Mesendoderm (in vitro differentiated cells): ENCODE results near the gene ENPP6.
"Not testable (repeated sequence)": the region's sequence is repeated elsewhere in the genome, so short reads cannot be mapped to it uniquely, and the experiment has no call there.

Experiments used
- DNase-seq: peaks from one replicate; pipeline ENCODE4 v3.0.0; 2013
- H2AK5ac ChIP-seq: 2 replicates; pipeline ENCODE4 v1.6.1; 2013; ENCODE audit warnings: low read length, inconsistent platforms
- H2BK120ac ChIP-seq: 2 replicates; pipeline ENCODE4 v1.6.1; 2013; ENCODE audit warnings: low read depth, mild to moderate bottlenecking, low read length, moderate library complexity, mixed read lengths
- H2BK15ac ChIP-seq: replicated peaks from 2 replicates; pipeline ENCODE4 v1.6.1; 2013; ENCODE audit warnings: low read depth, mild to moderate bottlenecking, moderate library complexity
- H2BK5ac ChIP-seq: 2 replicates; pipeline ENCODE4 v1.6.1; 2013; ENCODE audit warnings: low read length, inconsistent platforms
- H3K18ac ChIP-seq: 2 replicates; pipeline ENCODE4 v1.6.1; 2013; ENCODE audit warnings: mild to moderate bottlenecking, low read length, mixed read lengths
- H3K23ac ChIP-seq: one replicate; pipeline ENCODE4 v1.6.1; 2013; ENCODE audit warnings: low read length
- H3K27ac ChIP-seq: 2 replicates; pipeline ENCODE4 v1.5.1; 2013; ENCODE audit warnings: low read depth, mild to moderate bottlenecking, inconsistent platforms, low read length, moderate library complexity
- H3K27me3 ChIP-seq: 2 replicates; pipeline ENCODE4 v1.6.1; 2013; ENCODE audit warnings: low read length, control low read depth, mild to moderate bottlenecking, inconsistent platforms; ENCODE audit not compliant: insufficient read depth, poor library complexity
- H3K36me3 ChIP-seq: 2 replicates; pipeline ENCODE4 v1.6.1; 2013; ENCODE audit warnings: low read length, inconsistent platforms; ENCODE audit not compliant: control insufficient read depth, insufficient read depth
- H3K4ac ChIP-seq: one replicate; pipeline ENCODE4 v1.6.1; 2013; ENCODE audit warnings: low read depth, mild to moderate bottlenecking, low read length, moderate library complexity
- H3K4me1 ChIP-seq: 2 replicates; pipeline ENCODE4 v1.6.1; 2013; ENCODE audit warnings: low read depth, low read length, inconsistent platforms; ENCODE audit not compliant: control insufficient read depth
- H3K4me2 ChIP-seq: 2 replicates; pipeline ENCODE4 v1.6.1; 2013; ENCODE audit warnings: low read length
- H3K4me3 ChIP-seq: 2 replicates; pipeline ENCODE4 v1.5.1; 2013; ENCODE audit warnings: mild to moderate bottlenecking, low read length
- H3K56ac ChIP-seq: one replicate; pipeline ENCODE4 v1.6.1; 2013; ENCODE audit warnings: low read length
- H3K79me1 ChIP-seq: 2 replicates; pipeline ENCODE4 v1.6.1; 2013; ENCODE audit warnings: low read length, inconsistent platforms
- H3K79me2 ChIP-seq: 2 replicates; pipeline ENCODE4 v1.6.1; 2013; ENCODE audit warnings: mild to moderate bottlenecking, low read length; ENCODE audit not compliant: control insufficient read depth, insufficient read depth
- H3K9ac ChIP-seq: 2 replicates; pipeline ENCODE4 v1.6.1; 2013; ENCODE audit warnings: low read length, inconsistent platforms
- H4K5ac ChIP-seq: one replicate; pipeline ENCODE4 v1.6.1; 2013; ENCODE audit warnings: low read length
- H4K8ac ChIP-seq: one replicate; pipeline ENCODE4 v1.6.1; 2013; ENCODE audit warnings: low read depth, mild to moderate bottlenecking, control low read depth, low read length, moderate library complexity
- WGBS: extraction: QIAGEN DNeasy Blood & Tissue Kit; methylation state at CpG from one replicate; pipeline ENCODE4 v1.1.7; 2013; ENCODE audit warnings: low lambda C conversion rate, missing lambda C conversion rate; ENCODE audit not compliant: insufficient coverage; ENCODE audit errors: extremely low coverage; 5-methylcytosine and 5-hydroxymethylcytosine counted together

The ENPP6 gene

DNA sequence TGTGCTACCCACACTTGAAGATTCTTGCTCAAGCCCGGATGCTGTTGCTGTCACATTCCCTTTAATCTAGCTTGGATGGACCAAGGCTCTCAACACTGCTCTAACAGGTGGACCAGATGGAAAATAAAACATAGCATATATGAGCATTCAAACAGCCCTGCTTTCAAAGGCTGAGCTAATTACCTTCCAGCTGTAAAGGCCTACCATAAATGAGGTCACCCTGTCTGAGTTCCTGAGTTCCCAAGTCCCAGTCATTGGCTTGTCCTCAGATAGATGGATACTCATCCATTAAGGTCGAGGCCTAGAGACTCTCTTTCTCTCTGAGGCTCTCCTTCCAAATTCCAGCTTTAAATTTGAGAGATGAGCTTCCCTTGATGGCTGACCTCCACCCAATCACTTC is 165.1 kb downstream of the ENPP6 start:
- DNase-seq = no peak
- WGBS = no CpG with 5 or more reads among the region's 2 CpGs
- Histone ChIP-seq H2BK15ac (no peak overlapping the region), H3K9ac (no peak overlapping the region), H3K36me3 (no peaks in the 10 kb centered on the region), H2BK5ac (no peak overlapping the region), H3K4me2 (no peak overlapping the region), H3K79me2 (no peaks in the 10 kb centered on the region), H3K4me1 (no peaks in the 10 kb centered on the region), H2BK120ac (no peak overlapping the region), H4K5ac (no peak overlapping the region), H3K79me1 (no peaks in the 10 kb centered on the region), H2AK5ac (no peak overlapping the region), H3K23ac (no peak overlapping the region), H3K27ac (no peak overlapping the region), H3K18ac (no peak overlapping the region), H3K4me3 (no peak overlapping the region), H3K4ac (no peak overlapping the region), H3K56ac (no peak overlapping the region), H4K8ac (no peak overlapping the region), H3K27me3 (no peaks in the 10 kb centered on the region)

DNA sequence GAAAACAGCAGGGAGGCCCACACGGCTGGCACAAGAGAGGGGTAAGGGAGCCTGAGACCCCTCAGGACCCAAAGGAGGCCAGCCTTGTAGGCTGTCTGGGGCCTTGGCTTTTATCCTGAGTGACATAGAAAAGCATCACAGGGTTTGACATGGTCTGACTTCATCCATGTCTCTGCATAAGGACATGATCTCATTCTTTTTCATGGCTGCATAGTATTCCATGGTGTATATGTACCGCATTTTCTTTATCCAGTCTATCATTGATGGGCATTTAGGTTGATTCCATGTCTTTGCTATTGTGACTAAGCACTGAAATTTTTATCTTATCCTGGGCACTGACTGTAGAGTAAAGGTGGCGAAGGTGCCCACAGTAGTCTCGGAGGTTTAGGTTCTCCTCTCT is 166.4 kb downstream of the ENPP6 start:
- not testable (repeated sequence) for H3K27ac ChIP-seq, H4K5ac ChIP-seq, H3K79me1 ChIP-seq, H3K9ac ChIP-seq, H2AK5ac ChIP-seq, H2BK5ac ChIP-seq, H3K18ac ChIP-seq, H3K4me2 ChIP-seq, H3K4ac ChIP-seq, H2BK15ac ChIP-seq, DNase-seq, H3K4me3 ChIP-seq, H3K36me3 ChIP-seq, H3K79me2 ChIP-seq, H3K56ac ChIP-seq, H3K27me3 ChIP-seq, H3K23ac ChIP-seq, H2BK120ac ChIP-seq, H3K4me1 ChIP-seq, H4K8ac ChIP-seq
- WGBS = no CpG with 5 or more reads among the region's 4 CpGs

DNA sequence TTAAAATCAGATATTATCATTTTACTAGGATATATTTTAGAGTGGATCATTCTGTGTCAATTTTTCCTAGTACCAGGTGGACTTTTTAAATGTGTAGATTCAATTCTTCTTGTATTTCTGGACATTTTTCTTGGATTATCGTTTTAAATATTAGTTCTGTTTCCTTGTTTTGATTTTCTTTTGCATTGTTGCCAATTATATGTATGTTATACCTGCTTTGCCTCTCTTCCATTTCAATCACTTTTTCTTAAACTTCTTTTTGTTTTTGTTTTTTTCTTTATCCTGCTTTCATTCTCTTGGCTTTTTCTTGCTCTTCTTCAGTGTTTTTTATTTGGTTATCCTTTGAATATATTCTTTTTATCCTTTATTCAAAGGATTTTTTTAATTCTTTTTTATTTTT is 171.5 kb downstream of the ENPP6 start:
- Histone ChIP-seq H3K27me3 (no peaks in the 10 kb centered on the region), H3K79me2 (no peaks in the 10 kb centered on the region), H3K27ac (no peak overlapping the region), H2BK120ac (no peak overlapping the region), H3K56ac (no peak overlapping the region), H3K9ac (no peak overlapping the region), H2BK15ac (no peak overlapping the region), H3K4ac (no peak overlapping the region), H3K79me1 (no peaks in the 10 kb centered on the region), H3K4me2 (no peak overlapping the region), H3K18ac (no peak overlapping the region), H3K4me1 (no peaks in the 10 kb centered on the region), H4K5ac (no peak overlapping the region), H2BK5ac (no peak overlapping the region), H2AK5ac (no peak overlapping the region), H3K4me3 (no peak overlapping the region), H3K36me3 (no peaks in the 10 kb centered on the region), H4K8ac (no peak overlapping the region), H3K23ac (no peak overlapping the region)
- no peak for DNase-seq
- WGBS = no CpG with 5 or more reads among the region's 1 CpG

GRCh38 chr4:184041156-184041555 is 176.5 kb downstream of the ENPP6 start:
- Histone ChIP-seq H3K4me2 (no peak overlapping the region), H3K4me1 (peaks cover 4% of the 10 kb centered on the region), H4K8ac (no peak overlapping the region), H4K5ac (no peak overlapping the region), H3K79me1 (no peaks in the 10 kb centered on the region), H3K56ac (no peak overlapping the region), H3K4ac (no peak overlapping the region), H3K79me2 (no peaks in the 10 kb centered on the region), H3K27ac (no peak overlapping the region), H2BK120ac (no peak overlapping the region), H3K9ac (no peak overlapping the region), H3K36me3 (no peaks in the 10 kb centered on the region), H2AK5ac (no peak overlapping the region), H3K18ac (no peak overlapping the region), H2BK15ac (no peak overlapping the region), H3K27me3 (no peaks in the 10 kb centered on the region), H3K23ac (no peak overlapping the region), H3K4me3 (no peak overlapping the region), H2BK5ac (no peak overlapping the region)
- no peak for DNase-seq
- no CpG with 5 or more reads among the region's 10 CpGs for WGBS

- Histone ChIP-seq H3K4me2 (peak overlapping the region; percentile 52), H2BK15ac (no peak overlapping the region), H3K79me2 (no peaks in the 10 kb centered on the region), H3K27me3 (no peaks in the 10 kb centered on the region), H4K8ac (no peak overlapping the region), H3K18ac (peak overlapping the region; percentile 2), H2BK5ac (no peak overlapping the region), H3K79me1 (no peaks in the 10 kb centered on the region), H3K9ac (peak overlapping the region; percentile 49), H3K27ac (no peak overlapping the region), H4K5ac (no peak overlapping the region), H3K4ac (peak overlapping the region; percentile 26), H3K4me1 (peaks cover 4% of the 10 kb centered on the region), H2BK120ac (no peak overlapping the region), H3K23ac (peak overlapping the region; percentile 31), H3K56ac (peak overlapping the region; percentile 75), H3K4me3 (no peak overlapping the region), H2AK5ac (no peak overlapping the region), H3K36me3 (no peaks in the 10 kb centered on the region)
- WGBS = no CpG with 5 or more reads among the region's 22 CpGs
- peak; percentile 65 for DNase-seq
Observed at GRCh38 chr4:184039963-184040383, 177.7 kb downstream of the ENPP6 start.
